Fibroblast of villous mesenchyme (primary cell): Measurements from ENCODE around the gene DIAPH1. TPM values are rescaled to one million over a fixed set of nuclear protein-coding genes. Genes with fewer than 3 reads are reported as not detected.
A peak's percentile ranks its signal among the peaks of the same experiment; 100 is the strongest.

Experiments used
- DNase-seq: peaks from one replicate; pipeline ENCODE4 v3.0.0-alpha.2; 2010; ENCODE audit warnings: low read depth
- H3K4me3 ChIP-seq: 2 replicates; pipeline ENCODE4 v1.5.1; 2011; ENCODE audit warnings: low read depth, mild to moderate bottlenecking, low read length
- total RNA-seq: library from RNA; depleted of rRNA; stranded (reverse); fragments of >200 nt; gene quantifications from 2 replicates; pipeline ENCODE4 v1.2.3, GENCODE V29; 2012
- TF ChIP-seq, protein P1 (sequence below): IDR thresholded peaks from 2 replicates; pipeline ENCODE4 v1.5.1; 2012; ENCODE audit warnings: low read depth, mild to moderate bottlenecking, low read length; ENCODE audit not compliant: insufficient read depth

The DIAPH1 gene
- total RNA-seq, 1 donor = 26.8 TPM

DNA sequence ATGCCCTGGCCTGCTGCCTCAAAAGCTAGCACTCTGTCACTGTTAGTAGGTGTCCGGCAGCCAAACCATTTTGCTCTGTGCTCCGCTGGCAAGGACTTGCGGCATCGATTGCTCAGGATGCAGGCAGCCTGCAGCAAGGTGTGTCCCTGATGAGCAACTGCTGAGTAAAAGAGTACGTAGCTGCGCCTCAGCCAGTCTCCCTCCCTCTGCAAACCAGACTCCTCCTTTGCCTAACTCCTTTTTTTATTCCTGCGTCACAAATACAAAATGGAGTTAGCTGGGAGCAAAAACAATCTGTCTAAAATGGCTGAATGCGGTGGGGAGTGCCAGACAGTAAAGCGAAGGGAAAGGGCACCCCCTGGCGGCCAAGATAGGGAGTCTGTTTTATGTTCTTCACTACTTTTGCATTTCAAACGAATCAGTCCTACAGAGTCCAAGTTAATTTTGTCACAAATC, 61.1 kb downstream of the DIAPH1 start:
- peak; percentile 98 for DNase-seq
- peak overlapping the region; percentile 36 for H3K4me3 ChIP-seq
- TF ChIP-seq, protein P1, sequence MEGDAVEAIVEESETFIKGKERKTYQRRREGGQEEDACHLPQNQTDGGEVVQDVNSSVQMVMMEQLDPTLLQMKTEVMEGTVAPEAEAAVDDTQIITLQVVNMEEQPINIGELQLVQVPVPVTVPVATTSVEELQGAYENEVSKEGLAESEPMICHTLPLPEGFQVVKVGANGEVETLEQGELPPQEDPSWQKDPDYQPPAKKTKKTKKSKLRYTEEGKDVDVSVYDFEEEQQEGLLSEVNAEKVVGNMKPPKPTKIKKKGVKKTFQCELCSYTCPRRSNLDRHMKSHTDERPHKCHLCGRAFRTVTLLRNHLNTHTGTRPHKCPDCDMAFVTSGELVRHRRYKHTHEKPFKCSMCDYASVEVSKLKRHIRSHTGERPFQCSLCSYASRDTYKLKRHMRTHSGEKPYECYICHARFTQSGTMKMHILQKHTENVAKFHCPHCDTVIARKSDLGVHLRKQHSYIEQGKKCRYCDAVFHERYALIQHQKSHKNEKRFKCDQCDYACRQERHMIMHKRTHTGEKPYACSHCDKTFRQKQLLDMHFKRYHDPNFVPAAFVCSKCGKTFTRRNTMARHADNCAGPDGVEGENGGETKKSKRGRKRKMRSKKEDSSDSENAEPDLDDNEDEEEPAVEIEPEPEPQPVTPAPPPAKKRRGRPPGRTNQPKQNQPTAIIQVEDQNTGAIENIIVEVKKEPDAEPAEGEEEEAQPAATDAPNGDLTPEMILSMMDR = peak; percentile 82

GRCh38 chr5:141547921-141548320, 70.9 kb downstream of the DIAPH1 start:
- no peak for DNase-seq
- TF ChIP-seq, protein P1 = no peak
- H3K4me3 ChIP-seq = no peak overlapping the region

- DNase-seq = peak; percentile 61
- H3K4me3 ChIP-seq = no peak overlapping the region
- TF ChIP-seq, protein P1 = no peak
Measured at GRCh38 chr5:141547488-141547887, 71.3 kb downstream of the DIAPH1 start.

GRCh38 chr5:141543053-141543452, 75.7 kb downstream of the DIAPH1 start:
- TF ChIP-seq, protein P1 = no peak
- H3K4me3 ChIP-seq = no peak overlapping the region
- DNase-seq = no peak

GRCh38 chr5:141534492-141535213, 84.1 kb downstream of the DIAPH1 start:
- TF ChIP-seq, protein P1 = no peak
- DNase-seq = no peak
- no peak overlapping the region for H3K4me3 ChIP-seq

GRCh38 chr5:141533897-141534296, 84.9 kb downstream of the DIAPH1 start:
- DNase-seq = no peak
- no peak overlapping the region for H3K4me3 ChIP-seq
- TF ChIP-seq, protein P1 = no peak

DNA sequence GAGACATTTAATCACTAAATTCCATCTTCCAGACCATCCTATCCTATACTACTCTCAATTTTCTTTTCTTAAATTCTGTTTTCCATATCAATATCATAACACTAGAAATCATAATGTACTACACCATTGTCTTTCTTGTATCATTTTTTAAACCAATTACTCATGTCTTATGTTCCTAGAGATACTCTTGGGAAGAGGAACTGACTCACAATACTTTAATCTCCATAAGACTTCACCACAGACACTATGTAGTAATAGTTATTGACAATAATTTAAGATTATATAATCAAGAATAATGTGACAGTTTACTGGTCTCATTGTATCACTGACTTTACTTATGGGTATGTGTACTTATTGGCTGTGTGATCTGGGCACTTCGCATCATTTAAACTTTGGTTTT, 86.1 kb downstream of the DIAPH1 start:
- TF ChIP-seq, protein P1 = no peak
- no peak for DNase-seq
- H3K4me3 ChIP-seq = no peak overlapping the region
